Measurements from ENCODE around the gene KRT71.

- no peak for TF ChIP-seq CTCF (conservative IDR thresholded peaks at IDR 0.05)
- TF ChIP-seq EZH2 (IDR thresholded peaks at IDR 0.05; ENCODE audit: low read depth): no peak
Observed at GRCh38 chr12:52600941-52601481, 48.1 kb upstream of the KRT71 start, which contains the start of gene KRT72.
